HepG2 (cell line): ENCODE results near the gene FIZ1. TPM values are rescaled to one million over a fixed set of nuclear protein-coding genes. Genes with fewer than 3 reads are reported as not detected.

ENCODE experiments used
- AGO2 ChIP-seq: fragments of 200-400 bp; formaldehyde crosslinking; optimal IDR thresholded peaks from 2 replicates; pipeline ENCODE3; 2017; ENCODE audit warnings: mild to moderate bottlenecking, low read depth, low read length, moderate library complexity
- ARNT ChIP-seq: fragments of 450-650 bp; IDR thresholded peaks from 2 replicates; pipeline ENCODE4 v1.6.1; 2017
- HMGA1 ChIP-seq: sonication (generic); formaldehyde crosslinking; conservative IDR thresholded peaks from 2 replicates; pipeline ENCODE4 v1.4.0; 2020; ENCODE audit warnings: missing genetic modification reagents
- KDM2A ChIP-seq: sonication (generic); formaldehyde crosslinking; IDR thresholded peaks from 2 replicates; pipeline ENCODE4 v1.4.0; 2020; ENCODE audit warnings: low read depth, missing genetic modification reagents, borderline replicate concordance
- MTA3 ChIP-seq: sonication (generic); formaldehyde crosslinking; IDR thresholded peaks from 2 replicates; pipeline ENCODE4 v1.4.0; 2020; ENCODE audit warnings: missing genetic modification reagents
- NCOA2 ChIP-seq: sonication (generic); formaldehyde crosslinking; IDR thresholded peaks from 2 replicates; pipeline ENCODE4 v1.8.0; 2022; ENCODE audit warnings: inconsistent platforms
- NR2F6 ChIP-seq, 2 experiments: IDR thresholded peaks; 2 replicates each; pipeline ENCODE4 v1.6.1; 2016; ENCODE audit warnings: antibody characterized with exemption in 1 of 2, mild to moderate bottlenecking in 1 of 2
- PAF1 ChIP-seq: IDR thresholded peaks from 2 replicates; pipeline ENCODE4 v1.6.1; 2016; ENCODE audit warnings: missing genetic modification reagents, missing compliant biosample characterization
- RFX1 ChIP-seq: fragments of 450-650 bp; IDR thresholded peaks from 2 replicates; pipeline ENCODE4 v1.6.1; 2017
- SP5 ChIP-seq: IDR thresholded peaks from 2 replicates; pipeline ENCODE4 v1.6.1; 2016; ENCODE audit warnings: low read depth, borderline replicate concordance
- TBP ChIP-seq: sonication (generic); formaldehyde crosslinking; IDR thresholded peaks from 2 replicates; pipeline ENCODE4 v1.5.0; 2020; ENCODE audit warnings: missing genetic modification reagents
- TSC22D2 ChIP-seq: sonication (generic); formaldehyde crosslinking; IDR thresholded peaks from 2 replicates; pipeline ENCODE4 v1.5.1; 2020; ENCODE audit warnings: missing genetic modification reagents, mild to moderate bottlenecking, borderline replicate concordance
- ZKSCAN8 ChIP-seq: IDR thresholded peaks from 2 replicates; pipeline ENCODE4 v1.6.1; 2016; ENCODE audit warnings: borderline replicate concordance, missing genetic modification reagents, missing compliant biosample characterization
- ZNF138 ChIP-seq: sonication (generic); formaldehyde crosslinking; IDR thresholded peaks from 2 replicates; pipeline ENCODE4 v1.5.0; 2020; ENCODE audit warnings: mild to moderate bottlenecking, low read depth, missing genetic modification reagents
- ZNF335 ChIP-seq: sonication (generic); formaldehyde crosslinking; IDR thresholded peaks from 2 replicates; pipeline ENCODE4 v1.4.0; 2020; ENCODE audit warnings: missing genetic modification reagents
- ZNF557 ChIP-seq: sonication (generic); formaldehyde crosslinking; IDR thresholded peaks from 2 replicates; pipeline ENCODE4 v1.4.0; 2020; ENCODE audit warnings: missing genetic modification reagents
- polyA plus RNA-seq, 8 experiments: library from polyadenylated mRNA; depleted of rRNA in 3 of 8; stranded (reverse) in 7 of 8; unstranded in 1 of 8; fragments of >200 nt; fragmentation: Illumina TruSeq in 4 of 8; extraction: Trizol in 4 of 8; gene quantifications; 2 replicates each; pipeline versions ENCODE4 v1.2.1 to v1.2.3, GENCODE V29; 2011 to 2016; ENCODE audit warnings: low read depth in 4 of 8, missing spikeins in 1 of 8, mixed read lengths in 1 of 8; ENCODE audit not compliant: insufficient read depth in 1 of 8
- total RNA-seq, 5 experiments: library from RNA; depleted of rRNA; stranded (reverse); fragments of >200 nt; fragmentation: Illumina TruSeq; extraction: Trizol; gene quantifications; 2 replicates each; pipeline ENCODE4 v1.2.3, GENCODE V29; 2016; ENCODE audit warnings: low read depth in 1 of 5
- TF ChIP-seq, protein P1 (sequence below): sonication (generic); formaldehyde crosslinking; IDR thresholded peaks from 2 replicates; pipeline ENCODE4 v1.5.0; 2020; ENCODE audit warnings: missing genetic modification reagents
- TF ChIP-seq, protein P2 (sequence below): sonication (generic); formaldehyde crosslinking; IDR thresholded peaks from 2 replicates; pipeline ENCODE4 v1.4.0; 2020; ENCODE audit warnings: mild to moderate bottlenecking, missing genetic modification reagents
- TF ChIP-seq, protein P3 (sequence below): sonication (generic); formaldehyde crosslinking; IDR thresholded peaks from 2 replicates; pipeline ENCODE4 v1.4.0; 2020; ENCODE audit warnings: missing genetic modification reagents
- TF ChIP-seq, protein P4 (sequence below): sonication (generic); formaldehyde crosslinking; IDR thresholded peaks from 2 replicates; pipeline ENCODE4 v1.8.1; 2023; ENCODE audit warnings: missing genetic modification reagents, mild to moderate bottlenecking, borderline replicate concordance
- TF ChIP-seq, protein P5 (sequence below): sonication (generic); formaldehyde crosslinking; IDR thresholded peaks from 2 replicates; pipeline ENCODE4 v1.8.1; 2023; ENCODE audit warnings: missing genetic modification reagents, inconsistent platforms, borderline replicate concordance
- TF ChIP-seq, protein P6 (sequence below): sonication (generic); formaldehyde crosslinking; IDR thresholded peaks from 2 replicates; pipeline ENCODE4 v1.5.1; 2020; ENCODE audit warnings: mild to moderate bottlenecking, missing genetic modification reagents, moderate library complexity

Gene FIZ1
- total and polyA plus RNA-seq, 2 of the 13 experiments (the other 11 are each of a cell fraction or from before 2014, with no cell fraction given), result 3.6 to 5.9 TPM

DNA sequence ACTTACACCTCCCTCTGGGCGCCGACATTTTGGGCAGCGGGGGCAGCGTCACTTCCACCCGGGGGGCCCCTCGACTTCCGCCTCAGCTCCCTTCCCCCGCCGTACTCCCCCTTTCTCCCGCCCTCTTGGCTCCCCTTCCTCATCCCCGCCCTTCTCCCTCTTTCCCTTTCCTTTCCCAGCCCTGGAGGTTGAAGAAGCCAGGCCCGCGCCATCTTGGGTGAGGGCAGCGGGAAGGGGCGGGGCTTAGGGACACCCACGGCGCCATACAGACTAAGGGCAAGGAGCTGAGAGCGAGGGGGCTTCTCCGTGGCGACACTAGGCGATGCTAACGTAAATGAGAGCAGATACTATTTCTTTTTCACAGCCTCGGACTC is at the start of gene FIZ1 (continued):
- TF ChIP-seq, protein P1, sequence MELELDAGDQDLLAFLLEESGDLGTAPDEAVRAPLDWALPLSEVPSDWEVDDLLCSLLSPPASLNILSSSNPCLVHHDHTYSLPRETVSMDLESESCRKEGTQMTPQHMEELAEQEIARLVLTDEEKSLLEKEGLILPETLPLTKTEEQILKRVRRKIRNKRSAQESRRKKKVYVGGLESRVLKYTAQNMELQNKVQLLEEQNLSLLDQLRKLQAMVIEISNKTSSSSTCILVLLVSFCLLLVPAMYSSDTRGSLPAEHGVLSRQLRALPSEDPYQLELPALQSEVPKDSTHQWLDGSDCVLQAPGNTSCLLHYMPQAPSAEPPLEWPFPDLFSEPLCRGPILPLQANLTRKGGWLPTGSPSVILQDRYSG (CRISPR knock-in tag), result no peak
- 0 out of 2 replicates have a peak, but pooled peaks have one; percentile 12 for TF ChIP-seq ZNF138 (CRISPR knock-in tag)
- TF ChIP-seq PAF1 (CRISPR knock-in tag), result no peak
- TF ChIP-seq ZKSCAN8, result peak; percentile 37; the same call in 1 of the 2 replicates
- TF ChIP-seq, protein P2, sequence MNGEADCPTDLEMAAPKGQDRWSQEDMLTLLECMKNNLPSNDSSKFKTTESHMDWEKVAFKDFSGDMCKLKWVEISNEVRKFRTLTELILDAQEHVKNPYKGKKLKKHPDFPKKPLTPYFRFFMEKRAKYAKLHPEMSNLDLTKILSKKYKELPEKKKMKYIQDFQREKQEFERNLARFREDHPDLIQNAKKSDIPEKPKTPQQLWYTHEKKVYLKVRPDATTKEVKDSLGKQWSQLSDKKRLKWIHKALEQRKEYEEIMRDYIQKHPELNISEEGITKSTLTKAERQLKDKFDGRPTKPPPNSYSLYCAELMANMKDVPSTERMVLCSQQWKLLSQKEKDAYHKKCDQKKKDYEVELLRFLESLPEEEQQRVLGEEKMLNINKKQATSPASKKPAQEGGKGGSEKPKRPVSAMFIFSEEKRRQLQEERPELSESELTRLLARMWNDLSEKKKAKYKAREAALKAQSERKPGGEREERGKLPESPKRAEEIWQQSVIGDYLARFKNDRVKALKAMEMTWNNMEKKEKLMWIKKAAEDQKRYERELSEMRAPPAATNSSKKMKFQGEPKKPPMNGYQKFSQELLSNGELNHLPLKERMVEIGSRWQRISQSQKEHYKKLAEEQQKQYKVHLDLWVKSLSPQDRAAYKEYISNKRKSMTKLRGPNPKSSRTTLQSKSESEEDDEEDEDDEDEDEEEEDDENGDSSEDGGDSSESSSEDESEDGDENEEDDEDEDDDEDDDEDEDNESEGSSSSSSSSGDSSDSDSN (CRISPR knock-in tag), result peak; percentile 39
- no peak for TF ChIP-seq RFX1
- TF ChIP-seq TBP (CRISPR knock-in tag), result no peak
- no peak for TF ChIP-seq NCOA2 (CRISPR knock-in tag)
- TF ChIP-seq SP5 (CRISPR knock-in tag), result peak; percentile 79
- TF ChIP-seq HMGA1, result no peak
- no peak for TF ChIP-seq ARNT
- TF ChIP-seq, protein P3, sequence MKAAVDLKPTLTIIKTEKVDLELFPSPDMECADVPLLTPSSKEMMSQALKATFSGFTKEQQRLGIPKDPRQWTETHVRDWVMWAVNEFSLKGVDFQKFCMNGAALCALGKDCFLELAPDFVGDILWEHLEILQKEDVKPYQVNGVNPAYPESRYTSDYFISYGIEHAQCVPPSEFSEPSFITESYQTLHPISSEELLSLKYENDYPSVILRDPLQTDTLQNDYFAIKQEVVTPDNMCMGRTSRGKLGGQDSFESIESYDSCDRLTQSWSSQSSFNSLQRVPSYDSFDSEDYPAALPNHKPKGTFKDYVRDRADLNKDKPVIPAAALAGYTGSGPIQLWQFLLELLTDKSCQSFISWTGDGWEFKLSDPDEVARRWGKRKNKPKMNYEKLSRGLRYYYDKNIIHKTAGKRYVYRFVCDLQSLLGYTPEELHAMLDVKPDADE, result no peak
- TF ChIP-seq, protein P4, sequence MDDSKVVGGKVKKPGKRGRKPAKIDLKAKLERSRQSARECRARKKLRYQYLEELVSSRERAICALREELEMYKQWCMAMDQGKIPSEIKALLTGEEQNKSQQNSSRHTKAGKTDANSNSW (CRISPR knock-in tag), result no peak
- TF ChIP-seq, protein P5, sequence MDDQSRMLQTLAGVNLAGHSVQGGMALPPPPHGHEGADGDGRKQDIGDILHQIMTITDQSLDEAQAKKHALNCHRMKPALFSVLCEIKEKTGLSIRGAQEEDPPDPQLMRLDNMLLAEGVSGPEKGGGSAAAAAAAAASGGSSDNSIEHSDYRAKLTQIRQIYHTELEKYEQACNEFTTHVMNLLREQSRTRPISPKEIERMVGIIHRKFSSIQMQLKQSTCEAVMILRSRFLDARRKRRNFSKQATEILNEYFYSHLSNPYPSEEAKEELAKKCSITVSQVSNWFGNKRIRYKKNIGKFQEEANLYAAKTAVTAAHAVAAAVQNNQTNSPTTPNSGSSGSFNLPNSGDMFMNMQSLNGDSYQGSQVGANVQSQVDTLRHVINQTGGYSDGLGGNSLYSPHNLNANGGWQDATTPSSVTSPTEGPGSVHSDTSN (CRISPR knock-in tag), result no peak
- TF ChIP-seq KDM2A, result peak; percentile 33; the same call in 1 of the 2 replicates
- no peak for TF ChIP-seq MTA3 (CRISPR knock-in tag)
- peak; percentile 65; the same call in 1 of the 2 replicates for TF ChIP-seq ZNF335 (CRISPR knock-in tag)
- TF ChIP-seq, protein P6, sequence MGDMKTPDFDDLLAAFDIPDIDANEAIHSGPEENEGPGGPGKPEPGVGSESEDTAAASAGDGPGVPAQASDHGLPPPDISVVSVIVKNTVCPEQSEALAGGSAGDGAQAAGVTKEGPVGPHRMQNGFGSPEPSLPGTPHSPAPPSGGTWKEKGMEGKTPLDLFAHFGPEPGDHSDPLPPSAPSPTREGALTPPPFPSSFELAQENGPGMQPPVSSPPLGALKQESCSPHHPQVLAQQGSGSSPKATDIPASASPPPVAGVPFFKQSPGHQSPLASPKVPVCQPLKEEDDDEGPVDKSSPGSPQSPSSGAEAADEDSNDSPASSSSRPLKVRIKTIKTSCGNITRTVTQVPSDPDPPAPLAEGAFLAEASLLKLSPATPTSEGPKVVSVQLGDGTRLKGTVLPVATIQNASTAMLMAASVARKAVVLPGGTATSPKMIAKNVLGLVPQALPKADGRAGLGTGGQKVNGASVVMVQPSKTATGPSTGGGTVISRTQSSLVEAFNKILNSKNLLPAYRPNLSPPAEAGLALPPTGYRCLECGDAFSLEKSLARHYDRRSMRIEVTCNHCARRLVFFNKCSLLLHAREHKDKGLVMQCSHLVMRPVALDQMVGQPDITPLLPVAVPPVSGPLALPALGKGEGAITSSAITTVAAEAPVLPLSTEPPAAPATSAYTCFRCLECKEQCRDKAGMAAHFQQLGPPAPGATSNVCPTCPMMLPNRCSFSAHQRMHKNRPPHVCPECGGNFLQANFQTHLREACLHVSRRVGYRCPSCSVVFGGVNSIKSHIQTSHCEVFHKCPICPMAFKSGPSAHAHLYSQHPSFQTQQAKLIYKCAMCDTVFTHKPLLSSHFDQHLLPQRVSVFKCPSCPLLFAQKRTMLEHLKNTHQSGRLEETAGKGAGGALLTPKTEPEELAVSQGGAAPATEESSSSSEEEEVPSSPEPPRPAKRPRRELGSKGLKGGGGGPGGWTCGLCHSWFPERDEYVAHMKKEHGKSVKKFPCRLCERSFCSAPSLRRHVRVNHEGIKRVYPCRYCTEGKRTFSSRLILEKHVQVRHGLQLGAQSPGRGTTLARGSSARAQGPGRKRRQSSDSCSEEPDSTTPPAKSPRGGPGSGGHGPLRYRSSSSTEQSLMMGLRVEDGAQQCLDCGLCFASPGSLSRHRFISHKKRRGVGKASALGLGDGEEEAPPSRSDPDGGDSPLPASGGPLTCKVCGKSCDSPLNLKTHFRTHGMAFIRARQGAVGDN (CRISPR knock-in tag), result peak; percentile 62
- TF ChIP-seq NR2F6 (IDR thresholded peaks at IDR 0.05), result no peak
- no peak for TF ChIP-seq NR2F6 (CRISPR knock-in tag; IDR thresholded peaks at IDR 0.05)
- peak; percentile 61 for TF ChIP-seq AGO2
- TF ChIP-seq TSC22D2 (CRISPR knock-in tag), result no peak
- TF ChIP-seq ZNF557 (CRISPR knock-in tag), result no peak
